ENCODE data around the gene CFAP161. TPM values are rescaled to one million over a fixed set of nuclear protein-coding genes. Genes with fewer than 3 reads are reported as not detected.
A peak's percentile ranks its signal among the peaks of the same experiment; 100 is the strongest.

Gene CFAP161
- total and polyA plus RNA-seq, 9 of the 15 experiments (the other 6 are each of a cell fraction or from before 2014, with no cell fraction given): 25.8 to 83.3 (median 75.6) TPM

- 0 out of 3 replicates have a peak, but pooled peaks cover 9% of the 10 kb centered on the region for H3K79me2 ChIP-seq (ENCODE audit: control insufficient read depth, insufficient read depth, low read length)
- BruUV-seq (replicated peaks): no TSS peak
- no peak overlapping the region for H3K27ac ChIP-seq (ENCODE audit: extremely low read depth, low read depth, low read length)
- FAIRE-seq (no peak), DNase-seq (ENCODE audit: extremely low read depth in 1 of 4, low spot score in 3 of 4) (no peak), ATAC-seq (0 out of 3 replicates have a peak, but pooled peaks have one; percentile 38)
- WGBS (ENCODE audit: insufficient coverage, low coverage, missing lambda C conversion rate): 71% methylated on average over 5 of the region's 5 CpGs
- H3K9me1 ChIP-seq (ENCODE audit: control insufficient read depth, insufficient read depth, low read length): no peaks in the 10 kb centered on the region
- peaks cover 9% of the 10 kb centered on the region; the same call in 2 of the 3 replicates for H3K36me3 ChIP-seq (ENCODE audit: control insufficient read depth, insufficient read depth, low read length)
- ChIA-PET CTCF (ENCODE audit: low intra/inter-chr PET ratio) (interaction anchor here (0.6 to 1.2 kb wide), 2 partner anchors 9 to 528 kb away, joined by 4 to 5 read pairs; no protein-coding TSS in a partner anchor), POLR2A (interaction anchor here (0.6 to 1.2 kb wide), 3 partner anchors 14 to 103 kb away, joined by 3 to 4 read pairs (median 3); no protein-coding TSS in a partner anchor)
- in situ Hi-C loops (cut with MboI) (loop anchor here (25.0 kb wide), 1 partner anchor 653 kb away; no protein-coding TSS in a partner anchor), intact Hi-C loops (cut with micrococcal nuclease) (no loop called here)
- H3K4me2 ChIP-seq (ENCODE audit: insufficient read depth, low read length): no peak overlapping the region
- H3K27me3 ChIP-seq (ENCODE audit: control insufficient read depth in 2 of 2, insufficient read depth in 2 of 2, low read length in 2 of 2): no peaks in the 10 kb centered on the region
- no peak overlapping the region for H3K4me3 ChIP-seq
- no peaks in the 10 kb centered on the region for H4K20me1 ChIP-seq (replicated peaks; ENCODE audit: control insufficient read depth, insufficient read depth, low read length)
- H3K9me3 ChIP-seq (replicated peaks; ENCODE audit: control insufficient read depth, insufficient read depth, low read depth, low read length): no peaks in the 10 kb centered on the region
- H2AFZ ChIP-seq (ENCODE audit: low read depth, low read length): no peak overlapping the region
- no peak overlapping the region for H3K9ac ChIP-seq (ENCODE audit: insufficient read depth in 1 of 2, low read depth in 2 of 2, low read length in 2 of 2)
- peaks cover 0 to 3% of the 10 kb centered on the region in 2 experiments; a peak in 2 of 5 replicates for H3K4me1 ChIP-seq (replicated peaks in 1 of 2; ENCODE audit: control insufficient read depth in 2 of 2, insufficient read depth in 2 of 2, low read length in 2 of 2)
- TF ChIP-seq KLF6 (CRISPR knock-in tag; IDR thresholded peaks at IDR 0.05; ENCODE audit: borderline replicate concordance) (peak; percentile 53; the same call in 1 of the 2 replicates), ZNF197 (CRISPR knock-in tag; IDR thresholded peaks at IDR 0.05; ENCODE audit: low read depth) (no peak), PRDM10 (IDR thresholded peaks at IDR 0.05; ENCODE audit: partially characterized antibody) (no peak), ATF3 (IDR thresholded peaks at IDR 0.05) (no peak), ATF3 (CRISPR knock-in tag; conservative IDR thresholded peaks at IDR 0.05) (no peak), ZNF140 (CRISPR knock-in tag; IDR thresholded peaks at IDR 0.05) (no peak), PREB (CRISPR knock-in tag; IDR thresholded peaks at IDR 0.05) (no peak), ZNF184 (CRISPR knock-in tag; IDR thresholded peaks at IDR 0.05) (no peak), CREBBP (IDR thresholded peaks at IDR 0.05; ENCODE audit: low read depth, low read length) (no peak), ZNF561 (CRISPR knock-in tag; conservative IDR thresholded peaks at IDR 0.05) (no peak), RBFOX2 (IDR thresholded peaks at IDR 0.05; ENCODE audit: low read depth, low read length) (no peak), FOXM1 (IDR thresholded peaks at IDR 0.05; ENCODE audit: low read depth) (no peak), FOXM1 (CRISPR knock-in tag; IDR thresholded peaks at IDR 0.05; ENCODE audit: low read depth) (no peak), ZNF764 (CRISPR knock-in tag; IDR thresholded peaks at IDR 0.05; ENCODE audit: low read depth) (no peak)
These were observed 18.8 kb upstream of the CFAP161 start for GRCh38 chr15:81115054-81115939.
